Heart left ventricle (tissue), 16 donors: ENCODE measurements around the gene AP1G1. TPM values are rescaled to one million over a fixed set of nuclear protein-coding genes. Genes with fewer than 3 reads are reported as not detected.

Experiments
- ATAC-seq, 4 donors: fragments of 200-7000 bp; cut with Tn5 transposase; one replicate each; pipeline ENCODE4 v1.9.1; 2020 to 2022; ENCODE audit warnings: moderate library complexity in 4 of 4, mild to moderate bottlenecking in 3 of 4, moderate number of reproducible peaks in 1 of 4
- DNase-seq, 5 donors: peaks; one replicate each; pipeline ENCODE4 v3.0.0-alpha.2; 2020
- H3K27ac ChIP-seq, 12 donors: fragments of 200-600 bp; sonication (generic) in 4 of 12; one replicate each; pipeline versions ENCODE4 v1.5.0 to v1.8.0; 2016 to 2022; ENCODE audit warnings: mild to moderate bottlenecking in 2 of 12
- H3K27me3 ChIP-seq, 9 donors: fragments of 200-600 bp; sonication (generic) in 2 of 9; one replicate each; pipeline versions ENCODE4 v1.5.1 to v1.8.0; 2016 to 2022; ENCODE audit warnings: mild to moderate bottlenecking in 3 of 9
- H3K36me3 ChIP-seq, 9 donors: fragments of 200-600 bp; sonication (generic) in 2 of 9; one replicate each; pipeline versions ENCODE4 v1.5.0 to v1.8.0; 2018 to 2022; ENCODE audit warnings: mild to moderate bottlenecking in 2 of 9
- H3K4me1 ChIP-seq, 12 donors: fragments of 200-600 bp; sonication (generic) in 4 of 12; one replicate each; pipeline versions ENCODE4 v1.5.0 to v1.8.0; 2016 to 2022; ENCODE audit warnings: mild to moderate bottlenecking in 3 of 12
- H3K4me3 ChIP-seq, 12 donors: fragments of 200-600 bp; sonication (generic) in 4 of 12; one replicate each; pipeline versions ENCODE4 v1.5.0 to v1.8.0; 2017 to 2022; ENCODE audit warnings: mild to moderate bottlenecking in 9 of 12, moderate library complexity in 4 of 12
- H3K9me3 ChIP-seq, 12 donors: fragments of 200-600 bp; sonication (generic) in 4 of 12; one replicate each; pipeline versions ENCODE4 v1.5.0 to v1.8.0; 2016 to 2022; ENCODE audit warnings: mild to moderate bottlenecking in 1 of 12
- POLR2A ChIP-seq, 2 donors: fragments of 450-650 bp; IDR thresholded peaks; one replicate each; pipeline ENCODE4 v1.6.1; 2017; ENCODE audit warnings: antibody characterized with exemption in 2 of 2, mild to moderate bottlenecking in 2 of 2, moderate library complexity in 2 of 2
- WGBS, 4 donors: extraction: QIAGEN DNeasy Blood & Tissue Kit in 2 of 4; methylation state at CpG; one replicate each; pipeline versions ENCODE4 v1.1.5 to v1.1.7; 2013 to 2018; 5-methylcytosine and 5-hydroxymethylcytosine counted together
- intact Hi-C, 10 donors: fragments of 100-400 bp; cut with DNase I; formaldehyde crosslinking; loops; one replicate each; pipeline versions ENCODE4 v1.11.1 to v1.14.2; 2022
- polyA plus RNA-seq, 2 donors: library from polyadenylated mRNA; stranded (reverse); fragments of 200-250 nt; gene quantifications; one replicate each; pipeline ENCODE4 v1.2.3, GENCODE V29; 2013
- total RNA-seq, 9 donors: library from RNA; depleted of rRNA in 2 of 9; stranded (reverse); fragments of >200 nt in 2 of 9; fragmentation: NEBNext Ultra II Directional in 3 of 9; extraction: Animal tissue kit (Norgen Biotek cat#: 25700) in 3 of 9; gene quantifications; one replicate each; pipeline versions ENCODE4 v1.1.0 to v1.2.4, GENCODE V29; 2016 to 2023
- TF ChIP-seq, protein P1 (sequence below), 12 donors: fragments of 200-600 bp; sonication (generic) in 4 of 12; IDR thresholded peaks; one replicate each; pipeline versions ENCODE4 v1.5.0 to v1.8.0; 2018 to 2022; ENCODE audit warnings: antibody characterized with exemption in 12 of 12, mild to moderate bottlenecking in 5 of 12
- donor health status: ischemic (EF 13 %, LVEDD 7.1; RV severe dilation, severe dysfunction).
- donor health status: healthy with polysubstance abuse.
- donor health status: DM: no; HTN: yes; CAD: no.
- donor health status: DM: no; HTN: no; CAD: no.
- donor health status: ischemic (EF 25% LVEDD 6.9; RV normal size, moderate dysfunction).
- donor health status: ischemic (EF 25% LVEDD 5.7; RV mildly dilated, moderate dysfunction).
- donor health status: healthy.
- donor health status: DM: yes; HTN: yes; CAD: no.
- donor health status: ischemic (EF 35%, LVEDD 5.7; RV mildly dilated, moderate dysfunction).
- donor health status: nonischemic (EF 11% LVEDD 7.7; RV severe dilation, severe dysfunction).
- donor health status: DM: yes; HTN: yes; CAD: no.
- donor health status: PGD.
- donor health status: ischemic (EF 29% LVEDD 5.4; RV normal size, mild dysfunction).
- donor health status: nonischemic (EF 23%, LVEDD 6.1; RV moderate dilation, normal function).

AP1G1 gene
- total and polyA plus RNA-seq, 11 donors = 10.5 to 60.5 (median 36.4) TPM

DNA sequence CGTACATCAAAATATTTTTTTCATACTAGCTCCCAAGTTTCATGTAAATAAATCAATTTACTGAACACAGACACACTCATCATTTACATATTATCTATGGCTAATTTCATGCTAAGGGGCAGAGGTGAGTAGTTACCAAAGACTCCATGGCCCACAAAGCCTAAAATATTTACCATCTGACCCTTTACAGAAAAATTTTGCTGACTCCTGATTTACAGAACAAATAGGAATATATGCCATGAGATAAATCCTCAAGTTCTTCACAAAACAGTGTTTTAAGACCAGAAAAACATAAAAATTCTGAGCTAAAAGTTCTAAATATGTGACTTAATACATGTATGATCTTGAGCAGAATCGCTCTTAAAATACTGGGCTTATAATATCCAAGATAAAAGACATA is 47.5 kb downstream of the AP1G1 start:
- Histone ChIP-seq H3K36me3 (peaks cover 0 to 100% (median 96%) of the 10 kb centered on the region in 9 donors), H3K9me3 (no peaks in the 10 kb centered on the region), H3K27me3 (no peaks in the 10 kb centered on the region), H3K27ac (no peak overlapping the region), H3K4me1 (peaks cover 0 to 9% (median 0%) of the 10 kb centered on the region in 12 donors), H3K4me3 (no peak overlapping the region)
- 95 to 98% (median 96%) methylated on average over 2 of the region's 2 CpGs for WGBS, 4 donors
- ATAC-seq = no peak
- DNase-seq = no peak
- intact Hi-C loops = no loop called here
- TF ChIP-seq, protein P1, sequence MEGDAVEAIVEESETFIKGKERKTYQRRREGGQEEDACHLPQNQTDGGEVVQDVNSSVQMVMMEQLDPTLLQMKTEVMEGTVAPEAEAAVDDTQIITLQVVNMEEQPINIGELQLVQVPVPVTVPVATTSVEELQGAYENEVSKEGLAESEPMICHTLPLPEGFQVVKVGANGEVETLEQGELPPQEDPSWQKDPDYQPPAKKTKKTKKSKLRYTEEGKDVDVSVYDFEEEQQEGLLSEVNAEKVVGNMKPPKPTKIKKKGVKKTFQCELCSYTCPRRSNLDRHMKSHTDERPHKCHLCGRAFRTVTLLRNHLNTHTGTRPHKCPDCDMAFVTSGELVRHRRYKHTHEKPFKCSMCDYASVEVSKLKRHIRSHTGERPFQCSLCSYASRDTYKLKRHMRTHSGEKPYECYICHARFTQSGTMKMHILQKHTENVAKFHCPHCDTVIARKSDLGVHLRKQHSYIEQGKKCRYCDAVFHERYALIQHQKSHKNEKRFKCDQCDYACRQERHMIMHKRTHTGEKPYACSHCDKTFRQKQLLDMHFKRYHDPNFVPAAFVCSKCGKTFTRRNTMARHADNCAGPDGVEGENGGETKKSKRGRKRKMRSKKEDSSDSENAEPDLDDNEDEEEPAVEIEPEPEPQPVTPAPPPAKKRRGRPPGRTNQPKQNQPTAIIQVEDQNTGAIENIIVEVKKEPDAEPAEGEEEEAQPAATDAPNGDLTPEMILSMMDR (IDR thresholded peaks at IDR 0.05) = no peak
- TF ChIP-seq POLR2A (IDR thresholded peaks at IDR 0.05) = no peak

DNA sequence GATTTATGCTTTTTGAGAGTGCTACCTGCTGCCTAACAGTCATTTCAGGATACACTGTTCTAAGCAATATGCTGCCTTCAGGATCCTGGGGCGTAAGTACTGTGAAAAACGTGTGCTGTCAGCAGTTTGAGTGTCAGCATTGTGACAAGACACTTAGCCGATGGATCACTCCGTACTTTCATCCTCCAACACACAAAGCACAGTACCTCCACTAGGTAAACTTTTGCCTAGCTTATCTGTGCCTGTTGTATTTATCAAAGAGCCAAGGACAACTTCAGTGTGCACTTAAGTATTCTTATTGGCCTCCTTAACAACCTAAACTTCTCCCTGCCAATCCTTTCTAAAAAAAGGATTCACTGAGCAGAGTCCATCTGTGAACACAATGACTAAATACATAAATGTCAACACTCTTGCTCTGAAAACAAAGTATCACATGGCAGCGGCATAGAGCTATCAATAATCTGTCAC is 50.3 kb downstream of the AP1G1 start:
- no peaks in the 10 kb centered on the region for H3K27me3 ChIP-seq
- intact Hi-C loops = no loop called here
- H3K9me3 ChIP-seq = no peaks in the 10 kb centered on the region
- peak; percentile 79 to 94 (median 86) for ATAC-seq
- peaks cover 0 to 100% (median 100%) of the 10 kb centered on the region in 9 donors for H3K36me3 ChIP-seq
- peaks cover 0 to 9% (median 0%) of the 10 kb centered on the region in 12 donors for H3K4me1 ChIP-seq
- no peak overlapping the region for H3K27ac ChIP-seq
- 40 to 63% (median 57%) methylated on average over 5 of the region's 5 CpGs for WGBS, 4 donors
- H3K4me3 ChIP-seq = no peak overlapping the region
- DNase-seq = no peak
- TF ChIP-seq, protein P1 (IDR thresholded peaks at IDR 0.05) = no peak
- TF ChIP-seq POLR2A (IDR thresholded peaks at IDR 0.05) = no peak

DNA sequence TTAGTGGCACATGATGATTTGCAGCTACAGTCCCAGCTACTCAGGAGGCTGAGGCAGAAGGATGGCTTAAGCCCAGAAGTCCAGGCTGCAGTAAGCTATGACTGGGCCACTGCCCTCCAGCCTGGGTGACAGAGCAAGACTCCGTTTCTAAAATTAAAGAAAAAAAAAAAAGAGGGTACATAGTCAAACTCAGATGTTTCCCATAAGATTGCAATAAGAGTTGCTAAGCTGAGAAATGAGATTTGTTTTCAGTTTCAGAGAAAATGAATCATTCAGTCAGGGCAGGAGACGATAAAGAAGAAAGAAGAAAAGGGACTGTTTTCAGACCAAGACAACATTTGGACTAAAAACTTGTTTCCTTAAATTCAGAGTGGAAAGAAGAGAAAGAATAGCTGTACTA is 54.0 kb downstream of the AP1G1 start:
- DNase-seq = no peak
- peaks cover 0 to 9% (median 0%) of the 10 kb centered on the region in 12 donors for H3K4me1 ChIP-seq
- WGBS, 4 donors = 86 to 93% (median 90%) methylated on average over 2 of the region's 2 CpGs
- no peaks in the 10 kb centered on the region for H3K27me3 ChIP-seq
- peaks cover 0 to 100% (median 82%) of the 10 kb centered on the region in 9 donors for H3K36me3 ChIP-seq
- H3K4me3 ChIP-seq = no peak overlapping the region
- intact Hi-C loops = no loop called here
- no peak for TF ChIP-seq POLR2A (IDR thresholded peaks at IDR 0.05)
- TF ChIP-seq, protein P1 (IDR thresholded peaks at IDR 0.05) = no peak
- H3K27ac ChIP-seq = no peak overlapping the region
- no peaks in the 10 kb centered on the region for H3K9me3 ChIP-seq
- ATAC-seq = no peak

DNA sequence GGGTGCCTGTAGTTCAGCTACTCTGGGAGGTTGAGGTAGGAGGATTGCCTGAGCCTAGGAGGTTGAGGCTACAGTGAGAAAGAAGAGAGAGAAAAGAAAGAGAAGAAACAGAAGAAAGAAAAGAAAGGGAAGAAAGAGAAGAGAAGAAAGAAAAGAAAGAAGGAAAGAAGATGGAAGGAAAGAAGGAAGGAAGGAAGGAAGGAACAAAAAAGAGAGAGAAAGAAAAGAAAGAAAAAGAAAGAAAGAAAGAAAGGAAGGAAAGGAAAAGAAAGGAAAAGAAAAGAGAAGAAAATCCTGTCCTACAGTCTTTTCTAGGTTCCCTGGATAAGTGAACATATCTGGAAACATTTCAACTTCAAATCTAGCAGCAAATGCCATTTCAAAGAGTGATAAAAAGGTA is 54.5 kb downstream of the AP1G1 start:
- intact Hi-C loops = no loop called here
- Histone ChIP-seq H3K4me3 (no peak overlapping the region), H3K36me3 (peaks cover 0 to 100% (median 82%) of the 10 kb centered on the region in 9 donors), H3K9me3 (no peaks in the 10 kb centered on the region), H3K27me3 (no peaks in the 10 kb centered on the region), H3K27ac (no peak overlapping the region), H3K4me1 (peaks cover 0 to 9% (median 0%) of the 10 kb centered on the region in 12 donors)
- TF ChIP-seq, protein P1 (IDR thresholded peaks at IDR 0.05) = no peak
- TF ChIP-seq POLR2A (IDR thresholded peaks at IDR 0.05) = no peak
- DNase-seq (no peak), ATAC-seq (no peak)
